Measurements from ENCODE around the gene FADS1. TPM values are rescaled to one million over a fixed set of nuclear protein-coding genes. Genes with fewer than 3 reads are reported as not detected.

Gene FADS1
- total and polyA plus RNA-seq, 7 donors, result 8.6 to 93.2 (median 17.2) TPM

- intact Hi-C loops (cut with DNase I), result no loop called here
- no peaks in the 10 kb centered on the region for H3K27me3 ChIP-seq (ENCODE audit: insufficient read depth in 3 of 3, low read length in 2 of 3)
- ATAC-seq (no peak), DNase-seq (no peak)
- H3K27ac ChIP-seq, result no peak overlapping the region
- no peak overlapping the region for H3K4me3 ChIP-seq
- WGBS, 3 donors, result 50 to 75% (median 54%) methylated on average over 3 of the region's 3 CpGs
- peaks cover 3% of the 10 kb centered on the region for H3K4me1 ChIP-seq
- no peaks in the 10 kb centered on the region for H3K9me3 ChIP-seq
- H3K36me3 ChIP-seq (ENCODE audit: insufficient read depth in 1 of 2, low read depth in 1 of 2), result peaks cover 0 to 29% of the 10 kb centered on the region in 2 donors
- no peak for TF ChIP-seq CTCF (IDR thresholded peaks at IDR 0.05)
Observed at GRCh38 chr11:61782299-61782698, 34.5 kb downstream of the FADS1 start.

- Histone ChIP-seq H3K36me3 (ENCODE audit: insufficient read depth in 1 of 2, low read depth in 1 of 2) (peaks cover 0 to 22% of the 10 kb centered on the region in 2 donors), H3K27me3 (ENCODE audit: insufficient read depth in 3 of 3, low read length in 2 of 3) (no peaks in the 10 kb centered on the region)
- DNase-seq, result peak in 1 of 2 donors; percentile 41
Observed at GRCh38 chr11:61781585-61781984, 35.2 kb downstream of the FADS1 start.

GRCh38 chr11:61780581-61781162, 36.1 kb downstream of the FADS1 start:
- H3K9me3 ChIP-seq, result no peaks in the 10 kb centered on the region
- H3K36me3 ChIP-seq (ENCODE audit: insufficient read depth in 1 of 2, low read depth in 1 of 2), result peaks cover 0 to 13% of the 10 kb centered on the region in 2 donors
- peaks cover 3% of the 10 kb centered on the region for H3K4me1 ChIP-seq
- no peaks in the 10 kb centered on the region for H3K27me3 ChIP-seq (ENCODE audit: insufficient read depth in 3 of 3, low read length in 2 of 3)
- WGBS, 3 donors, result 81 to 84% (median 82%) methylated on average over 9 of the region's 9 CpGs
- H3K4me3 ChIP-seq, result no peak overlapping the region
- ATAC-seq, result no peak
- no peak overlapping the region for H3K27ac ChIP-seq
- TF ChIP-seq CTCF (IDR thresholded peaks at IDR 0.05), result no peak
- peak in 1 of 2 donors; percentile 34 for DNase-seq
- intact Hi-C loops (cut with DNase I), result no loop called here

More at GRCh38 chr11:61781585-61781984, 35.2 kb downstream of the FADS1 start:
- ATAC-seq, result no peak
- WGBS, 3 donors, result 66 to 88% (median 71%) methylated on average over 5 of the region's 5 CpGs
- Histone ChIP-seq H3K4me1 (peaks cover 3% of the 10 kb centered on the region), H3K4me3 (no peak overlapping the region), H3K27ac (no peak overlapping the region), H3K9me3 (no peaks in the 10 kb centered on the region)
- no peak for TF ChIP-seq CTCF (IDR thresholded peaks at IDR 0.05)
- intact Hi-C loops (cut with DNase I), result no loop called here

GRCh38 chr11:61779666-61780525, 36.9 kb downstream of the FADS1 start:
- DNase-seq, result peak in 1 of 2 donors; percentile 34
- 85 to 92% (median 89%) methylated on average over 13 to 14 of the region's 14 CpGs for WGBS, 3 donors
- H3K4me3 ChIP-seq, result no peak overlapping the region

More at GRCh38 chr11:61779666-61780525, 36.9 kb downstream of the FADS1 start:
- no peak for ATAC-seq
- H3K27me3 ChIP-seq (ENCODE audit: insufficient read depth in 3 of 3, low read length in 2 of 3), result no peaks in the 10 kb centered on the region
- H3K4me1 ChIP-seq, result peaks cover 3% of the 10 kb centered on the region
- no peak for TF ChIP-seq CTCF (IDR thresholded peaks at IDR 0.05)
- intact Hi-C loops (cut with DNase I), result no loop called here
- H3K9me3 ChIP-seq, result no peaks in the 10 kb centered on the region
- H3K36me3 ChIP-seq (ENCODE audit: insufficient read depth in 1 of 2, low read depth in 1 of 2), result peaks cover 0 to 5% of the 10 kb centered on the region in 2 donors
- H3K27ac ChIP-seq, result no peak overlapping the region

All from psoas muscle (tissue), 8 donors.